Mesodermal cell (in vitro differentiated cells): ENCODE measurements around the gene ALKBH4.
"Not testable (repeated sequence)": the region's sequence is repeated elsewhere in the genome, so short reads cannot be mapped to it uniquely, and the experiment has no call there.

ENCODE experiments used
- H3K27ac ChIP-seq: 2 replicates; pipeline ENCODE4 v1.7.0; 2013; ENCODE audit warnings: mild to moderate bottlenecking, low read depth, low read length, moderate library complexity; ENCODE audit not compliant: severe bottlenecking
- H3K36me3 ChIP-seq: 2 replicates; pipeline ENCODE4 v1.7.1; 2013; ENCODE audit warnings: mild to moderate bottlenecking, low read length, moderate library complexity; ENCODE audit not compliant: control insufficient read depth, insufficient read depth
- H3K4me1 ChIP-seq: one replicate; pipeline ENCODE4 v1.7.1; 2013; ENCODE audit warnings: mild to moderate bottlenecking, low read length; ENCODE audit not compliant: insufficient read depth, control insufficient read depth, poor library complexity, severe bottlenecking
- H3K4me3 ChIP-seq: 2 replicates; pipeline ENCODE4 v1.7.0; 2013; ENCODE audit warnings: low read length, control low read depth, mild to moderate bottlenecking; ENCODE audit not compliant: insufficient read depth, poor library complexity, severe bottlenecking; ENCODE audit errors: extremely low read depth
- H3K9me3 ChIP-seq: 2 replicates; pipeline ENCODE4 v1.7.1; 2013; ENCODE audit warnings: mild to moderate bottlenecking, low read length, moderate library complexity; ENCODE audit not compliant: control insufficient read depth
- WGBS, 2 experiments: methylation state at CpG; one replicate each; pipeline ENCODE4 v1.1.5; 2013; ENCODE audit warnings: missing lambda C conversion rate in 2 of 2; ENCODE audit not compliant: insufficient coverage in 2 of 2; 5-methylcytosine and 5-hydroxymethylcytosine counted together

Gene ALKBH4

DNA sequence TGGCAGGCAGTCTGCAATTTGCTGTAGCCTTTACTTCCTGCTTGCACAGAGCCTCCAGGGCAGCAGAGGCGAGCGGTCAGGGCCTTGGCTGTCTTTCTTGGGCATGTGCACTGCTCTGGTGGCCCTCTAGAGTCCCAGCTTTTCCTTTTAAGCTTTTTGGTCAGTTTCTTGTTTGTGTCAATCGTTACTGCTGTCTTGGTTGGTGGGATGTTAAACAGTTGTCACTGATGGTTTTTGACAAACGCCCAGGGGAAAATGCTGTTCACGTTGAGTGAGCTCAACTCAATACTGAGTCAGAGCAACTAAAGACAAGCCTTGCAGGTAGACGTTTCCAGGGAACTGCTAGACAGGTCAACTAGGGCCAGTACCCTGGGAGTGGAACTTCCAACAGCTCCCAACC is 54.5 kb downstream of the ALKBH4 start:
- Histone ChIP-seq H3K4me1 (no peaks in the 10 kb centered on the region), H3K36me3 (peaks cover 99% of the 10 kb centered on the region), H3K27ac (no peak overlapping the region), H3K9me3 (no peaks in the 10 kb centered on the region), H3K4me3 (no peak overlapping the region)
- 72 to 74% methylated on average over 5 of the region's 6 CpGs for WGBS, 2 experiments

DNA sequence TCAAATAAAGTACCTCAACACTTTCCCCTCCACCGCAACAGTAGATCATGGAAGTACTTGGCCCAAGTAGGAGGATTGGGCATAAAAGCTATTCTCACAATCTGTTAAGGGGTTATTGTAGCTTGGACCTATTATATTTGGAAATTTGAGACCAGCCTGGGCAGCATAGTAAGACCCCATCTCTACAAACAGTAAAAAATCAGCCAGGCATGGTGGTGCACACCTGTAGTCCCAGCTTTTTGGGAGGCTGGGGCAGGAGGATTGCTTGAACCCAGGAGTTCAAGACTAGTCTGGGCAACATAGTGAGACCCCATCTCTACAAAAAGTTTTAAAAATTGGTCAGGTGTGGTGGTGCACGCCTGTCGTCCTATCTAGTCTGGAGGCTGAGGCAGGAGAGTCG is 55.3 kb downstream of the ALKBH4 start:
- H3K4me3 ChIP-seq, result no peak overlapping the region
- peaks cover 99% of the 10 kb centered on the region for H3K36me3 ChIP-seq
- WGBS, 2 experiments, result 97 to 100% methylated on average over 3 of the region's 4 CpGs
- no peaks in the 10 kb centered on the region for H3K9me3 ChIP-seq
- no peaks in the 10 kb centered on the region for H3K4me1 ChIP-seq
- H3K27ac ChIP-seq, result no peak overlapping the region

DNA sequence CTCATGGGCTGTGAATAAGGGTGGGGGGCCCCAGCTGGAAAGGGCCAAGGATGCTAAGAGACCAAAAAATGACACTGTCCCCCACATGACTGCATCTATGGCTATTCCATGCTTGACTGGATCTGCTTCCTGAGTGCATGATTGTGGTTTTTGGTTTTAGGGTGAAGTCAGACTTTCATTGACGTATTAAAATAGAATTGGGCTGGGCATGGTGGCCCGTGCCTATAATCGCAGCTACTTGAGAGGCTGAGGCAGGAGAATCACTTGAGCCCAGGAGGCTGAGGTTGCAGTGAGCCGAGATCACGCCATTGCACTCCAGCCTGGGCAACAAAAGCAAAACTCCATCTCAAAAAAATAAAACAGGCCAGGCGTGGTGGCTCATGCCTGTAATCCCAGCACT is 56.1 kb downstream of the ALKBH4 start:
- H3K9me3 ChIP-seq, H3K27ac ChIP-seq, H3K4me3 ChIP-seq, H3K4me1 ChIP-seq: not testable (repeated sequence)
- 88 to 100% methylated on average over 1 of the region's 6 CpGs for WGBS, 2 experiments
- peaks cover 99% of the 10 kb centered on the region for H3K36me3 ChIP-seq

DNA sequence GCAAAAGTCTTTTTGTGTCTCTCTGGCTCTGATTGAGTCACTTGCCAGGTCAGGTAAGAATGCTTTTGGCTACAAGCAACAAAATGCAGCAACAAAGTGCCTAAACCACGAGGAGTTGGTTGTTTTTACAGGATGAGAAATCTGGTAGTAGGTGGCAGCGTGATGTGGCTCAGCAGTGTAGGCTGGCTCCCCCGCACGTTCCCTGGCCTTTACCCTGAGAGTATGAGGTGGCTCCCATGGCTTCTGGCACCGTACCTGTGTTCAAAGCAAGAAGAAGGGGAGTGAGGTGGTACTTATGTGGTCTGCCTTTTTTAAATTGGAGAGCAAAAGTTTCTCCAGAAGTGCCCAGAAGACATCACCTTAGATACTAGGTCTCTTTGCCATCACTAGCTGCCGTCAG is 56.8 kb downstream of the ALKBH4 start:
- Histone ChIP-seq H3K4me1 (no peaks in the 10 kb centered on the region), H3K36me3 (peaks cover 99% of the 10 kb centered on the region), H3K4me3 (no peak overlapping the region), H3K9me3 (no peaks in the 10 kb centered on the region), H3K27ac (no peak overlapping the region)
- 93 to 94% methylated on average over 5 to 6 of the region's 6 CpGs for WGBS, 2 experiments
